Measurements from ENCODE around the gene ADO.

Gene ADO

DNA sequence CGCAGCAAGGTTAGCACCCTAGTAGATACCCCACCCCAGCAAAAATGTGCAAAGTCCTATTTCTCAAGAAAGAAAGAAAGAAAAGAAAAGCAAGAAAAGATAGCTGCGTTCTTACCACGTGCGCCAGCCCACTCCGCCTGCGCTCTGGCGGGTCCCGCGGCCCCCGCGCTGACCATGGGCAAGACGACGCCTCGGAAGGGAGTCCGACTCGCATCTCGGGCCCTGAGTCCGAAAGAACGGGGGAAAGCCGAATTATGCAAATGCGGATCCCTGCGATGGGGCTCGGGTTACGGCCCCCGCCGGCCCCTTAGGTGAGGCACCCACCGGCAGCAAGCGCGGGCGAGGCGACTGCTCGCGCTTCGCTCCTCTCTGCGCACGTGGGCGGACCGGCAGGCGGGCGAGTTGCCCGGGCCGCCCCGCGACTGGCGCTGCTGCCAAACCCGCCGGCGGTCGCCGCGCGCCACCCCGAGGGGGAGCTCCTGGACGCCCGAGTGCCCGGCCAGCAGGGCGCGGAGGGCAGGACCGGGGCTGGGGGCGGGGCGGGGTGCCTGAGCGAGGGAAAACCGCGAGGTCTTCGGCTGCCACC lies 14.0 kb downstream of the ADO start:
- Histone ChIP-seq H3K9me2 (replicated peaks; ENCODE audit: insufficient read depth, low read length) (no peaks in the 10 kb centered on the region), H3F3A (ENCODE audit: insufficient read depth) (peaks cover 3% of the 10 kb centered on the region; the same call in 1 of the 2 replicates), H3K36me3 (ENCODE audit: low read length) (no peaks in the 10 kb centered on the region), H2AFZ (ENCODE audit: low read depth, low read length, severe bottlenecking) (no peak overlapping the region), H3K79me2 (ENCODE audit: insufficient read depth, low read length) (no peaks in the 10 kb centered on the region), H3K27me3 (ENCODE audit: low read length) (no peaks in the 10 kb centered on the region), H3K4me2 (ENCODE audit: low read depth, low read length, poor library complexity, severe bottlenecking) (peak overlapping the region; percentile 94), H3K27ac (ENCODE audit: low read depth, low read length) (no peak overlapping the region), H3K9me3 (ENCODE audit: insufficient read depth, low read length) (no peaks in the 10 kb centered on the region), H3K4me3 (ENCODE audit: insufficient read depth, low read length, poor library complexity, severe bottlenecking) (no peak overlapping the region), H3K9ac (ENCODE audit: low read length) (no peak overlapping the region), H4K20me1 (ENCODE audit: low read depth, low read length) (no peaks in the 10 kb centered on the region)
- TF ChIP-seq EZH2phosphoT487 (conservative IDR thresholded peaks at IDR 0.05; ENCODE audit: low read length): no peak
- TF ChIP-seq CTCF (IDR thresholded peaks at IDR 0.05; ENCODE audit: insufficient read depth, low read length, poor library complexity, severe bottlenecking): no peak

DNA sequence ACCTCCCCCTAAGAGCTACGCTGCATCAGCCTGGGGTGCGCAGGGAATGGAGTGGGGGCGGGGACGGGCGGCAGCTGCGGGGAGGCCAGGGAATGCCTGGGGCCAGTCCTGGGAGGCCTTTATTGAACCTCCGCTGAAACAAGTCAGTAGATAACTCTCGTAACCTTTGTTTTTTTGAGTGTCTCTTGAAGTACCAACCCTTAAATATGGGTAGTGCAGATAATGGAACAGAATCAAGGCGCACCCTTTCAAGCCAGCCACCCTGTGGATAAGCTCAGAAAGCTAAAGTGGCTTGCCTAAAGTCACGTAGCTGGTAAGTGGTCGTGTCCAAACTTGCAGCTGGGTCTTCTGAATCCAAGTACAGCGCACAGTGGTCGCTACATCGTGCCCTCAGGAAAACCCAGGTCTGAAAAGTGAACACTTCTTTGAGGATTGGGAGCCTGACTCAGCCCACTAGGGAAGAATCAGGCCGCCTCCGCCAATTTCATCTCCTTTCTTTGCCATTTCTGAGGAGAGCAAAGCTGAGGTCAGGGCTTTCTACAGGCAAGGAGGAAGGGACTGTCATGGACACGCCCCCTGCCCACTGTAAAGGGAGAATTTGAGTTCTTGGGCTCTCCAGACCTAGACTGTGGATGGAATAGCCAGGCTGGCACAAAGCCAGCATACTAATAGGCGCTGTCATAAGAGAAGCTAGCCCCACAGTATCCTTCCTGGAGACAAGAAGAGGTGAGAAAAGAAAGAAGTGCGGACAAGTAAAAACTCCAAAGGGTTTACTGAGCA lies 14.8 kb downstream of the ADO start:
- H4K20me1 ChIP-seq (ENCODE audit: low read depth, low read length): no peaks in the 10 kb centered on the region
- H3K9me2 ChIP-seq (replicated peaks; ENCODE audit: insufficient read depth, low read length): no peaks in the 10 kb centered on the region
- H3K9ac ChIP-seq (ENCODE audit: low read length): no peak overlapping the region
- H3K79me2 ChIP-seq (ENCODE audit: insufficient read depth, low read length): no peaks in the 10 kb centered on the region
- H3K27ac ChIP-seq (ENCODE audit: low read depth, low read length): no peak overlapping the region
- no peaks in the 10 kb centered on the region for H3K9me3 ChIP-seq (ENCODE audit: insufficient read depth, low read length)
- TF ChIP-seq EZH2phosphoT487 (conservative IDR thresholded peaks at IDR 0.05; ENCODE audit: low read length) (no peak), CTCF (IDR thresholded peaks at IDR 0.05; ENCODE audit: insufficient read depth, low read length, poor library complexity, severe bottlenecking) (no peak)
- no peak overlapping the region for H2AFZ ChIP-seq (ENCODE audit: low read depth, low read length, severe bottlenecking)
- peaks cover 3% of the 10 kb centered on the region; the same call in 1 of the 2 replicates for H3F3A ChIP-seq (ENCODE audit: insufficient read depth)
- H3K36me3 ChIP-seq (ENCODE audit: low read length): no peaks in the 10 kb centered on the region
- H3K4me3 ChIP-seq (ENCODE audit: insufficient read depth, low read length, poor library complexity, severe bottlenecking): no peak overlapping the region
- no peak overlapping the region for H3K4me2 ChIP-seq (ENCODE audit: low read depth, low read length, poor library complexity, severe bottlenecking)
- H3K27me3 ChIP-seq (ENCODE audit: low read length): no peaks in the 10 kb centered on the region

- no peak for TF ChIP-seq CTCF (IDR thresholded peaks at IDR 0.05; ENCODE audit: insufficient read depth, low read length, poor library complexity, severe bottlenecking)
- no peak for TF ChIP-seq EZH2phosphoT487 (conservative IDR thresholded peaks at IDR 0.05; ENCODE audit: low read length)
- Histone ChIP-seq H3K27me3 (ENCODE audit: low read length) (no peaks in the 10 kb centered on the region), H2AFZ (ENCODE audit: low read depth, low read length, severe bottlenecking) (no peak overlapping the region), H3K27ac (ENCODE audit: low read depth, low read length) (no peak overlapping the region), H3K36me3 (ENCODE audit: low read length) (no peaks in the 10 kb centered on the region), H3K9ac (ENCODE audit: low read length) (no peak overlapping the region), H3K9me2 (replicated peaks; ENCODE audit: insufficient read depth, low read length) (no peaks in the 10 kb centered on the region), H3K4me2 (ENCODE audit: low read depth, low read length, poor library complexity, severe bottlenecking) (no peak overlapping the region), H4K20me1 (ENCODE audit: low read depth, low read length) (no peaks in the 10 kb centered on the region), H3K9me3 (ENCODE audit: insufficient read depth, low read length) (no peaks in the 10 kb centered on the region), H3F3A (ENCODE audit: insufficient read depth) (peaks cover 3% of the 10 kb centered on the region; the same call in 1 of the 2 replicates), H3K4me3 (ENCODE audit: insufficient read depth, low read length, poor library complexity, severe bottlenecking) (no peak overlapping the region), H3K79me2 (ENCODE audit: insufficient read depth, low read length) (no peaks in the 10 kb centered on the region)
Measured at GRCh38 chr10:62820586-62820985, 16.1 kb downstream of the ADO start.
